ENCODE data around the gene RNF14. TPM values are rescaled to one million over a fixed set of nuclear protein-coding genes. Genes with fewer than 3 reads are reported as not detected.

RNF14 gene
- total and polyA plus RNA-seq, 2 experiments from 2014 or later = 8.9 to 19.0 TPM

- H3F3A ChIP-seq (replicated peaks; ENCODE audit: low read depth) = peaks cover 2% of the 10 kb centered on the region; the same call in 1 of the 2 replicates
- H3K36me3 ChIP-seq (ENCODE audit: insufficient read depth) = no peaks in the 10 kb centered on the region
- no peaks in the 10 kb centered on the region for H3K4me1 ChIP-seq (ENCODE audit: insufficient read depth)
- no peak overlapping the region for H3K4me2 ChIP-seq
- Mint-ChIP-seq H3K36me3 (ENCODE audit: low read depth) (peaks cover 5% of the 10 kb centered on the region; the same call in 2 of the 3 replicates), H3K9me3 (peaks cover 13% of the 10 kb centered on the region; the same call in 2 of the 3 replicates), H3K27me3 (ENCODE audit: insufficient read depth, low read depth, poor library complexity) (peaks cover 3% of the 10 kb centered on the region), H3K4me3 (no peak overlapping the region), H3K27ac (no peak overlapping the region), H3K4me1 (peaks cover 6% of the 10 kb centered on the region; the same call in 2 of the 3 replicates)
- H4K20me1 ChIP-seq (replicated peaks; ENCODE audit: insufficient read depth) = no peaks in the 10 kb centered on the region
- H3K9me2 ChIP-seq (ENCODE audit: insufficient read depth) = no peaks in the 10 kb centered on the region
- no peak overlapping the region for H3K27ac ChIP-seq (ENCODE audit: low read depth)
- ATAC-seq = no peak
- TF ChIP-seq, protein P1, sequence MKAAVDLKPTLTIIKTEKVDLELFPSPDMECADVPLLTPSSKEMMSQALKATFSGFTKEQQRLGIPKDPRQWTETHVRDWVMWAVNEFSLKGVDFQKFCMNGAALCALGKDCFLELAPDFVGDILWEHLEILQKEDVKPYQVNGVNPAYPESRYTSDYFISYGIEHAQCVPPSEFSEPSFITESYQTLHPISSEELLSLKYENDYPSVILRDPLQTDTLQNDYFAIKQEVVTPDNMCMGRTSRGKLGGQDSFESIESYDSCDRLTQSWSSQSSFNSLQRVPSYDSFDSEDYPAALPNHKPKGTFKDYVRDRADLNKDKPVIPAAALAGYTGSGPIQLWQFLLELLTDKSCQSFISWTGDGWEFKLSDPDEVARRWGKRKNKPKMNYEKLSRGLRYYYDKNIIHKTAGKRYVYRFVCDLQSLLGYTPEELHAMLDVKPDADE (IDR thresholded peaks at IDR 0.05) = no peak
- TF ChIP-seq EZH2phosphoT487 (IDR thresholded peaks at IDR 0.05; ENCODE audit: unreplicated experiment) (no peak), EZH2 (IDR thresholded peaks at IDR 0.05; ENCODE audit: low read depth, unreplicated experiment) (no peak), CREB1 (CRISPR knock-in tag; IDR thresholded peaks at IDR 0.05; ENCODE audit: low read depth) (no peak), ZNF114 (CRISPR knock-in tag; IDR thresholded peaks at IDR 0.05) (no peak), STAT1 (IDR thresholded peaks at IDR 0.05; ENCODE audit: unreplicated experiment) (no peak), ZNF331 (CRISPR knock-in tag; IDR thresholded peaks at IDR 0.05; ENCODE audit: low read depth) (no peak), JUNB (IDR thresholded peaks at IDR 0.05; ENCODE audit: unreplicated experiment) (no peak), POLR2AphosphoS5 (IDR thresholded peaks at IDR 0.05; ENCODE audit: low read depth) (no peak), NANOG (IDR thresholded peaks at IDR 0.05; ENCODE audit: borderline replicate concordance) (no peak)
- TF ChIP-seq, protein P2, sequence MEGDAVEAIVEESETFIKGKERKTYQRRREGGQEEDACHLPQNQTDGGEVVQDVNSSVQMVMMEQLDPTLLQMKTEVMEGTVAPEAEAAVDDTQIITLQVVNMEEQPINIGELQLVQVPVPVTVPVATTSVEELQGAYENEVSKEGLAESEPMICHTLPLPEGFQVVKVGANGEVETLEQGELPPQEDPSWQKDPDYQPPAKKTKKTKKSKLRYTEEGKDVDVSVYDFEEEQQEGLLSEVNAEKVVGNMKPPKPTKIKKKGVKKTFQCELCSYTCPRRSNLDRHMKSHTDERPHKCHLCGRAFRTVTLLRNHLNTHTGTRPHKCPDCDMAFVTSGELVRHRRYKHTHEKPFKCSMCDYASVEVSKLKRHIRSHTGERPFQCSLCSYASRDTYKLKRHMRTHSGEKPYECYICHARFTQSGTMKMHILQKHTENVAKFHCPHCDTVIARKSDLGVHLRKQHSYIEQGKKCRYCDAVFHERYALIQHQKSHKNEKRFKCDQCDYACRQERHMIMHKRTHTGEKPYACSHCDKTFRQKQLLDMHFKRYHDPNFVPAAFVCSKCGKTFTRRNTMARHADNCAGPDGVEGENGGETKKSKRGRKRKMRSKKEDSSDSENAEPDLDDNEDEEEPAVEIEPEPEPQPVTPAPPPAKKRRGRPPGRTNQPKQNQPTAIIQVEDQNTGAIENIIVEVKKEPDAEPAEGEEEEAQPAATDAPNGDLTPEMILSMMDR (conservative IDR thresholded peaks at IDR 0.05; ENCODE audit: low read depth in 2 of 2) = no peak
- TF ChIP-seq, protein P3, sequence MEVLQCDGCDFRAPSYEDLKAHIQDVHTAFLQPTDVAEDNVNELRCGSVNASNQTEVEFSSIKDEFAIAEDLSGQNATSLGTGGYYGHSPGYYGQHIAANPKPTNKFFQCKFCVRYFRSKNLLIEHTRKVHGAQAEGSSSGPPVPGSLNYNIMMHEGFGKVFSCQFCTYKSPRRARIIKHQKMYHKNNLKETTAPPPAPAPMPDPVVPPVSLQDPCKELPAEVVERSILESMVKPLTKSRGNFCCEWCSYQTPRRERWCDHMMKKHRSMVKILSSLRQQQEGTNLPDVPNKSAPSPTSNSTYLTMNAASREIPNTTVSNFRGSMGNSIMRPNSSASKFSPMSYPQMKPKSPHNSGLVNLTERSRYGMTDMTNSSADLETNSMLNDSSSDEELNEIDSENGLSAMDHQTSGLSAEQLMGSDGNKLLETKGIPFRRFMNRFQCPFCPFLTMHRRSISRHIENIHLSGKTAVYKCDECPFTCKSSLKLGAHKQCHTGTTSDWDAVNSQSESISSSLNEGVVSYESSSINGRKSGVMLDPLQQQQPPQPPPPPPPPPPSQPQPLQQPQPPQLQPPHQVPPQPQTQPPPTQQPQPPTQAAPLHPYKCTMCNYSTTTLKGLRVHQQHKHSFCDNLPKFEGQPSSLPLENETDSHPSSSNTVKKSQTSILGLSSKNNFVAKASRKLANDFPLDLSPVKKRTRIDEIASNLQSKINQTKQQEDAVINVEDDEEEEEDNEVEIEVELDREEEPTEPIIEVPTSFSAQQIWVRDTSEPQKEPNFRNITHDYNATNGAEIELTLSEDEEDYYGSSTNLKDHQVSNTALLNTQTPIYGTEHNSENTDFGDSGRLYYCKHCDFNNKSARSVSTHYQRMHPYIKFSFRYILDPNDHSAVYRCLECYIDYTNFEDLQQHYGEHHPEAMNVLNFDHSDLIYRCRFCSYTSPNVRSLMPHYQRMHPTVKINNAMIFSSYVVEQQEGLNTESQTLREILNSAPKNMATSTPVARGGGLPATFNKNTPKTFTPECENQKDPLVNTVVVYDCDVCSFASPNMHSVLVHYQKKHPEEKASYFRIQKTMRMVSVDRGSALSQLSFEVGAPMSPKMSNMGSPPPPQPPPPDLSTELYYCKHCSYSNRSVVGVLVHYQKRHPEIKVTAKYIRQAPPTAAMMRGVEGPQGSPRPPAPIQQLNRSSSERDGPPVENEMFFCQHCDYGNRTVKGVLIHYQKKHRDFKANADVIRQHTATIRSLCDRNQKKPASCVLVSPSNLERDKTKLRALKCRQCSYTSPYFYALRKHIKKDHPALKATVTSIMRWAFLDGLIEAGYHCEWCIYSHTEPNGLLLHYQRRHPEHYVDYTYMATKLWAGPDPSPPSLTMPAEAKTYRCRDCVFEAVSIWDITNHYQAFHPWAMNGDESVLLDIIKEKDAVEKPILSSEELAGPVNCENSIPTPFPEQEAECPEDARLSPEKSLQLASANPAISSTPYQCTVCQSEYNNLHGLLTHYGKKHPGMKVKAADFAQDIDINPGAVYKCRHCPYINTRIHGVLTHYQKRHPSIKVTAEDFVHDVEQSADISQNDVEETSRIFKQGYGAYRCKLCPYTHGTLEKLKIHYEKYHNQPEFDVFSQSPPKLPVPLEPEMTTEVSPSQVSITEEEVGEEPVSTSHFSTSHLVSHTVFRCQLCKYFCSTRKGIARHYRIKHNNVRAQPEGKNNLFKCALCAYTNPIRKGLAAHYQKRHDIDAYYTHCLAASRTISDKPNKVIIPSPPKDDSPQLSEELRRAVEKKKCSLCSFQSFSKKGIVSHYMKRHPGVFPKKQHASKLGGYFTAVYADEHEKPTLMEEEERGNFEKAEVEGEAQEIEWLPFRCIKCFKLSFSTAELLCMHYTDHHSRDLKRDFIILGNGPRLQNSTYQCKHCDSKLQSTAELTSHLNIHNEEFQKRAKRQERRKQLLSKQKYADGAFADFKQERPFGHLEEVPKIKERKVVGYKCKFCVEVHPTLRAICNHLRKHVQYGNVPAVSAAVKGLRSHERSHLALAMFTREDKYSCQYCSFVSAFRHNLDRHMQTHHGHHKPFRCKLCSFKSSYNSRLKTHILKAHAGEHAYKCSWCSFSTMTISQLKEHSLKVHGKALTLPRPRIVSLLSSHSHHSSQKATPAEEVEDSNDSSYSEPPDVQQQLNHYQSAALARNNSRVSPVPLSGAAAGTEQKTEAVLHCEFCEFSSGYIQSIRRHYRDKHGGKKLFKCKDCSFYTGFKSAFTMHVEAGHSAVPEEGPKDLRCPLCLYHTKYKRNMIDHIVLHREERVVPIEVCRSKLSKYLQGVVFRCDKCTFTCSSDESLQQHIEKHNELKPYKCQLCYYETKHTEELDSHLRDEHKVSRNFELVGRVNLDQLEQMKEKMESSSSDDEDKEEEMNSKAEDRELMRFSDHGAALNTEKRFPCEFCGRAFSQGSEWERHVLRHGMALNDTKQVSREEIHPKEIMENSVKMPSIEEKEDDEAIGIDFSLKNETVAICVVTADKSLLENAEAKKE (CRISPR knock-in tag; IDR thresholded peaks at IDR 0.05) = no peak
- TF ChIP-seq, protein P4, sequence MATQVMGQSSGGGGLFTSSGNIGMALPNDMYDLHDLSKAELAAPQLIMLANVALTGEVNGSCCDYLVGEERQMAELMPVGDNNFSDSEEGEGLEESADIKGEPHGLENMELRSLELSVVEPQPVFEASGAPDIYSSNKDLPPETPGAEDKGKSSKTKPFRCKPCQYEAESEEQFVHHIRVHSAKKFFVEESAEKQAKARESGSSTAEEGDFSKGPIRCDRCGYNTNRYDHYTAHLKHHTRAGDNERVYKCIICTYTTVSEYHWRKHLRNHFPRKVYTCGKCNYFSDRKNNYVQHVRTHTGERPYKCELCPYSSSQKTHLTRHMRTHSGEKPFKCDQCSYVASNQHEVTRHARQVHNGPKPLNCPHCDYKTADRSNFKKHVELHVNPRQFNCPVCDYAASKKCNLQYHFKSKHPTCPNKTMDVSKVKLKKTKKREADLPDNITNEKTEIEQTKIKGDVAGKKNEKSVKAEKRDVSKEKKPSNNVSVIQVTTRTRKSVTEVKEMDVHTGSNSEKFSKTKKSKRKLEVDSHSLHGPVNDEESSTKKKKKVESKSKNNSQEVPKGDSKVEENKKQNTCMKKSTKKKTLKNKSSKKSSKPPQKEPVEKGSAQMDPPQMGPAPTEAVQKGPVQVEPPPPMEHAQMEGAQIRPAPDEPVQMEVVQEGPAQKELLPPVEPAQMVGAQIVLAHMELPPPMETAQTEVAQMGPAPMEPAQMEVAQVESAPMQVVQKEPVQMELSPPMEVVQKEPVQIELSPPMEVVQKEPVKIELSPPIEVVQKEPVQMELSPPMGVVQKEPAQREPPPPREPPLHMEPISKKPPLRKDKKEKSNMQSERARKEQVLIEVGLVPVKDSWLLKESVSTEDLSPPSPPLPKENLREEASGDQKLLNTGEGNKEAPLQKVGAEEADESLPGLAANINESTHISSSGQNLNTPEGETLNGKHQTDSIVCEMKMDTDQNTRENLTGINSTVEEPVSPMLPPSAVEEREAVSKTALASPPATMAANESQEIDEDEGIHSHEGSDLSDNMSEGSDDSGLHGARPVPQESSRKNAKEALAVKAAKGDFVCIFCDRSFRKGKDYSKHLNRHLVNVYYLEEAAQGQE (IDR thresholded peaks at IDR 0.05; ENCODE audit: unreplicated experiment) = no peak
- H3K4me3 ChIP-seq = no peak overlapping the region
- H2AFZ ChIP-seq = no peak overlapping the region
- no peaks in the 10 kb centered on the region for H3K27me3 ChIP-seq (ENCODE audit: insufficient read depth)
- no peak for DNase-seq (ENCODE audit: low spot score)
- H3K79me2 ChIP-seq (replicated peaks; ENCODE audit: insufficient read depth) = no peaks in the 10 kb centered on the region
Measured at GRCh38 chr5:142020122-142020659, 51.3 kb downstream of the RNF14 start.
